ENCODE data around the gene KCTD19. TPM values are rescaled to one million over a fixed set of nuclear protein-coding genes. Genes with fewer than 3 reads are reported as not detected.

The KCTD19 gene
- total RNA-seq, 1 experiment from 2014 or later: not detected

DNA sequence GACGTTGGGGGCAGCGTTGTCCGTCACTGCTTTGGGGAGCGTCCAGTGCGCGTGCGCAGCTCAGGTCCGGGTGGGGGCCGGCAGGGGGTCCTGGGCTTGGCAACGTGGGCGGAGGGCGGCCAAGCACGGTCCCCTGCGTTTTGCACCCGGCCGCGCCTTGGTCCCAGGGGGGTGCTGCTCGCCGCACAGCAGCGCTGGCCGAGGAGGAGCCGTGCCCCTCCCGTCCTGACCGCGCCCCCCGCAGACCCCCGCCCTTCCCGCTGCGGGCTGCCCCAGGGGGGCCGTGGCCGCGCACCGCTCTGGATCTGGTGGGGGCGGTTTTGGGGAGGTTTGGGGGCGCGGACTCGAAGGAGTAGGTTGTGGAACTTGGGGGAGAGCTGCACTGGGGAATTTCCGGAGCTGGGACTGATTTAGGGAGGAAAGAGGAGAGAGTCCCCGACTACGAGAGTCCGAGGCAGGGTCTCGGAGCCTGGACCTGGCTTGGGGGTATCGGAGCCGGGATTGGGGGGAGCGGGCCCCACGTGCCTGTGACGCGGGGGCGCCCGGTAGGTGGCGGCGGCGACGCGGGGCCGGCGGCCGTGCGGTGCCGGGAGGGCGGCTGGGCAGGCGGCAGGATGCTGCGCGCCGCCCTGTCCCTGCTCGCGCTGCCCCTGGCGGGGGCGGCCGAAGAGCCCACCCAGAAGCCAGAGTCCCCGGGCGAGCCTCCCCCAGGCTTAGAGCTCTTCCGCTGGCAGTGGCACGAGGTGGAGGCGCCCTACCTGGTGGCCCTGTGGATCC, 78.0 kb downstream of the KCTD19 start, which contains the start of gene SLC9A5:
Gene SLC9A5 (plus strand): TSS at position 579 of the 777 bp plus-strand sequence. CDS start 36 bp downstream, at position 615.
- H3K9me3 Mint-ChIP-seq (ENCODE audit: unreplicated experiment): no peaks in the 10 kb centered on the region
- CTCF ChIA-PET: interaction anchor here (0.6 to 4.2 kb wide), 6 partner anchors 12 to 295 kb away, joined by 4 to 31 read pairs (median 8); partner anchors contain the start of genes ELMO3 and TMEM208
- H3K36me3 Mint-ChIP-seq (ENCODE audit: insufficient read depth, unreplicated experiment): peaks cover 36% of the 10 kb centered on the region
- H3K27ac Mint-ChIP-seq (ENCODE audit: unreplicated experiment): peak within 1 kb of the TSS; percentile 87
- intact Hi-C loops (cut with micrococcal nuclease; ENCODE audit: unreplicated experiment): no loop called here
- peaks cover 36% of the 10 kb centered on the region for H3K4me1 Mint-ChIP-seq (ENCODE audit: low read depth, unreplicated experiment)
- H3K4me1 ChIP-seq: peaks cover 24% of the 10 kb centered on the region
- H3K4me3 ChIP-seq (ENCODE audit: low read depth, low read length): peak within 1 kb of the TSS; percentile 72
- H3K4me3 Mint-ChIP-seq (ENCODE audit: unreplicated experiment): peak within 1 kb of the TSS; percentile 95
- no peaks in the 10 kb centered on the region for H3K9me3 ChIP-seq
- POLR2A ChIA-PET: interaction anchor here (0.5 to 0.6 kb wide), 2 partner anchors 70 to 116 kb away, joined by 3 to 8 read pairs; no protein-coding TSS in a partner anchor
- peaks cover 18% of the 10 kb centered on the region for H3K27me3 Mint-ChIP-seq (ENCODE audit: insufficient read depth, unreplicated experiment)
- no TSS peak for BruUV-seq (replicated peaks)
- peak in 1 of 2 experiments; percentile 55 for DNase-seq
- TF ChIP-seq, protein P1, sequence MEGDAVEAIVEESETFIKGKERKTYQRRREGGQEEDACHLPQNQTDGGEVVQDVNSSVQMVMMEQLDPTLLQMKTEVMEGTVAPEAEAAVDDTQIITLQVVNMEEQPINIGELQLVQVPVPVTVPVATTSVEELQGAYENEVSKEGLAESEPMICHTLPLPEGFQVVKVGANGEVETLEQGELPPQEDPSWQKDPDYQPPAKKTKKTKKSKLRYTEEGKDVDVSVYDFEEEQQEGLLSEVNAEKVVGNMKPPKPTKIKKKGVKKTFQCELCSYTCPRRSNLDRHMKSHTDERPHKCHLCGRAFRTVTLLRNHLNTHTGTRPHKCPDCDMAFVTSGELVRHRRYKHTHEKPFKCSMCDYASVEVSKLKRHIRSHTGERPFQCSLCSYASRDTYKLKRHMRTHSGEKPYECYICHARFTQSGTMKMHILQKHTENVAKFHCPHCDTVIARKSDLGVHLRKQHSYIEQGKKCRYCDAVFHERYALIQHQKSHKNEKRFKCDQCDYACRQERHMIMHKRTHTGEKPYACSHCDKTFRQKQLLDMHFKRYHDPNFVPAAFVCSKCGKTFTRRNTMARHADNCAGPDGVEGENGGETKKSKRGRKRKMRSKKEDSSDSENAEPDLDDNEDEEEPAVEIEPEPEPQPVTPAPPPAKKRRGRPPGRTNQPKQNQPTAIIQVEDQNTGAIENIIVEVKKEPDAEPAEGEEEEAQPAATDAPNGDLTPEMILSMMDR (IDR thresholded peaks at IDR 0.05; ENCODE audit: insufficient read depth in 1 of 2, low read depth in 1 of 2, low read length in 1 of 2, severe bottlenecking in 1 of 2, unreplicated experiment in 1 of 2): peak; percentile 14 to 42
- H3K36me3 ChIP-seq (ENCODE audit: control insufficient read depth, insufficient read depth, low read length): no peaks in the 10 kb centered on the region
- peaks cover 6% of the 10 kb centered on the region for H3K27me3 ChIP-seq (replicated peaks; ENCODE audit: control insufficient read depth, insufficient read depth, low read length)

DNA sequence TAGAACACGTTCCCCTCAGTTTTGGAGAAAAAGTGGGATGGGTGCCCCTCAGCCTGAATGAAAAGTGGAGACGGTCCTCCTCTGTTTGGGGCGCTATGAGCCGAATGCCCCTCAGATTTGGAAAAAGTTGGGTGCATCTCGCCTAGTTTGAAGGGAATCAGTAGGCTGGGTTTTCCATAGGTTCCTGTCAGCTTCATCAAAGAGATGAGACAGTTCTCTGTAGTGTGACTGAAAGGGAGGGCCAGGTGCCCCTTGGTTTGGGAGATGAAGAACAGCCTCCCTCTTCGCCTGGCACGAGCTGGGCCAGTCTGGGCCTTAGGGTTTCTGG, 78.5 kb downstream of the KCTD19 start:
- POLR2A ChIA-PET: interaction anchor here (0.6 to 3.5 kb wide), 11 partner anchors 12 to 539 kb away, joined by 3 to 55 read pairs (median 4); partner anchors contain the start of genes HSD11B2 and TMEM208
- Mint-ChIP-seq H3K27me3 (ENCODE audit: insufficient read depth, unreplicated experiment) (peaks cover 18% of the 10 kb centered on the region), H3K4me3 (ENCODE audit: unreplicated experiment) (peak overlapping the region; percentile 95), H3K27ac (ENCODE audit: unreplicated experiment) (peak overlapping the region; percentile 87), H3K4me1 (ENCODE audit: low read depth, unreplicated experiment) (peaks cover 36% of the 10 kb centered on the region), H3K36me3 (ENCODE audit: insufficient read depth, unreplicated experiment) (peaks cover 36% of the 10 kb centered on the region), H3K9me3 (ENCODE audit: unreplicated experiment) (no peaks in the 10 kb centered on the region)
- intact Hi-C loops (cut with micrococcal nuclease; ENCODE audit: unreplicated experiment): no loop called here
- TF ChIP-seq, protein P1 (IDR thresholded peaks at IDR 0.05; ENCODE audit: insufficient read depth in 1 of 2, low read depth in 1 of 2, low read length in 1 of 2, severe bottlenecking in 1 of 2, unreplicated experiment in 1 of 2): no peak
- H3K4me1 ChIP-seq: peaks cover 24% of the 10 kb centered on the region
- no peaks in the 10 kb centered on the region for H3K9me3 ChIP-seq
- no peaks in the 10 kb centered on the region for H3K36me3 ChIP-seq (ENCODE audit: control insufficient read depth, insufficient read depth, low read length)
- H3K4me3 ChIP-seq (ENCODE audit: low read depth, low read length): peak overlapping the region; percentile 72
- no TSS peak for BruUV-seq (replicated peaks)
- peaks cover 6% of the 10 kb centered on the region for H3K27me3 ChIP-seq (replicated peaks; ENCODE audit: control insufficient read depth, insufficient read depth, low read length)
- no peak for DNase-seq
- CTCF ChIA-PET: interaction anchor here (0.6 to 4.2 kb wide), 15 partner anchors 12 to 368 kb away, joined by 3 to 51 read pairs (median 7); partner anchors contain the start of genes ELMO3, PDP2 and TMEM208
